NB4 (cell line): ENCODE results near the gene HRAS.

Experiments
- CTCF ChIP-seq: IDR thresholded peaks from one replicate; pipeline ENCODE4 v1.5.1; 2012; ENCODE audit warnings: low read depth, low read length
- MAX ChIP-seq: IDR thresholded peaks from 2 replicates; pipeline ENCODE4 v1.6.1; 2011; ENCODE audit warnings: low read depth, low read length
- POLR2A ChIP-seq: IDR thresholded peaks from 2 replicates; pipeline ENCODE4 v1.6.1; 2011; ENCODE audit warnings: mild to moderate bottlenecking; ENCODE audit not compliant: insufficient read length; ENCODE audit errors: extremely low read depth

- TF ChIP-seq CTCF = no peak
- TF ChIP-seq POLR2A = no peak
- no peak for TF ChIP-seq MAX
Measured at GRCh38 chr11:488579-488978, 46.8 kb downstream of the HRAS start.
